Keratinocyte (primary cell): ENCODE measurements around the gene FBXO33. TPM values are rescaled to one million over a fixed set of nuclear protein-coding genes. Genes with fewer than 3 reads are reported as not detected.

ENCODE experiments used
- DNase-seq: peaks from one replicate; pipeline ENCODE4 v3.0.0-alpha.2; 2011; ENCODE audit warnings: low read depth, missing footprints, low spot score
- FAIRE-seq: peaks from 2 replicates; lab custom pipeline; 2011; peaks lifted over from hg19 to GRCh38; lab: Jason Lieb, UNC
- H2AFZ ChIP-seq: 2 replicates; pipeline ENCODE4 v1.6.0; 2012; ENCODE audit warnings: low read length, control low read depth, inconsistent platforms; ENCODE audit not compliant: control insufficient read depth
- H3K27ac ChIP-seq: 2 replicates; pipeline ENCODE4 v1.5.1; 2011; ENCODE audit warnings: low read length; ENCODE audit not compliant: control insufficient read depth, insufficient read depth
- H3K27me3 ChIP-seq: 3 replicates; pipeline ENCODE4 v1.6.0; 2011; ENCODE audit warnings: low read length; ENCODE audit not compliant: control insufficient read depth, insufficient read depth; ENCODE audit errors: extremely low read depth
- H3K36me3 ChIP-seq, 2 experiments: 2 replicates in 1 of 2; 3 replicates in 1 of 2; pipeline ENCODE4 v1.5.1; 2011; ENCODE audit warnings: low read length in 2 of 2, mild to moderate bottlenecking in 1 of 2; ENCODE audit not compliant: control insufficient read depth in 2 of 2, insufficient read depth in 2 of 2; ENCODE audit errors: extremely low read depth in 1 of 2
- H3K4me1 ChIP-seq: 3 replicates; pipeline ENCODE4 v1.5.1; 2011; ENCODE audit warnings: low read length; ENCODE audit not compliant: control insufficient read depth, insufficient read depth; ENCODE audit errors: extremely low read depth
- H3K4me2 ChIP-seq: 3 replicates; pipeline ENCODE4 v1.6.0; 2011; ENCODE audit warnings: low read depth, low read length; ENCODE audit not compliant: control insufficient read depth, insufficient read depth; ENCODE audit errors: extremely low read depth
- H3K4me3 ChIP-seq, 3 experiments: fragments of 200-600 bp in 1 of 3; sonication (generic) in 1 of 3; 2 replicates in 2 of 3; 3 replicates in 1 of 3; pipeline ENCODE4 v1.5.1; 2011 to 2016; ENCODE audit warnings: low read length in 3 of 3, mild to moderate bottlenecking in 3 of 3, control low read depth in 2 of 3, inconsistent platforms in 1 of 3, low read depth in 1 of 3, mixed read lengths in 1 of 3, mixed run types in 1 of 3, moderate library complexity in 1 of 3; ENCODE audit not compliant: control insufficient read depth in 2 of 3, insufficient read depth in 2 of 3; ENCODE audit errors: extremely low read depth in 1 of 3
- H3K79me2 ChIP-seq: 2 replicates; pipeline ENCODE4 v1.6.0; 2012; ENCODE audit warnings: low read length; ENCODE audit not compliant: control insufficient read depth, insufficient read depth
- H3K9ac ChIP-seq: 3 replicates; pipeline ENCODE4 v1.6.0; 2011; ENCODE audit warnings: low read length; ENCODE audit not compliant: control insufficient read depth, insufficient read depth; ENCODE audit errors: extremely low read depth
- H3K9me1 ChIP-seq: 3 replicates; pipeline ENCODE4 v1.6.0; 2011; ENCODE audit warnings: low read length; ENCODE audit not compliant: control insufficient read depth, insufficient read depth; ENCODE audit errors: extremely low read depth
- H3K9me3 ChIP-seq: 2 replicates; pipeline ENCODE4 v1.5.1; 2012; ENCODE audit warnings: low read depth, low read length; ENCODE audit not compliant: control insufficient read depth
- H4K20me1 ChIP-seq: 3 replicates; pipeline ENCODE4 v1.6.0; 2011; ENCODE audit warnings: low read length; ENCODE audit not compliant: control insufficient read depth, insufficient read depth; ENCODE audit errors: extremely low read depth
- EZH2 ChIP-seq: IDR thresholded peaks from one replicate; pipeline ENCODE4 v1.6.1; 2012; ENCODE audit warnings: inconsistent platforms, mild to moderate bottlenecking, low read length, moderate library complexity
- dilution Hi-C: fragments of 300-500 bp; cut with MboI; formaldehyde crosslinking; loops from one replicate; pipeline ENCODE4 v1.7.0; 2020; ENCODE audit warnings: low sequenced_read_pairs; ENCODE audit not compliant: extremely low pct_ligation_motif_present
- polyA plus RNA-seq, 5 experiments: library from polyadenylated mRNA; depleted of rRNA in 3 of 5; stranded (reverse) in 3 of 5; stranded (forward) in 1 of 5; unstranded in 1 of 5; fragments of >200 nt; gene quantifications; 1 replicate in 1 of 5; 2 replicates in 3 of 5; 3 replicates in 1 of 5; pipeline versions ENCODE4 v1.2.1 to v1.2.3, GENCODE V29; 2011 to 2012; ENCODE audit warnings: missing spikeins in 2 of 5, low read depth in 1 of 5, low replicate concordance in 1 of 5
- TF ChIP-seq, protein P1 (sequence below), 3 experiments: IDR thresholded peaks in 1 of 3; conservative IDR thresholded peaks in 1 of 3; optimal IDR thresholded peaks in 1 of 3; 2 replicates in 2 of 3; 3 replicates in 1 of 3; pipeline versions ENCODE3 to v1.5.1; 2011; ENCODE audit warnings: low read length in 3 of 3, mild to moderate bottlenecking in 3 of 3, moderate library complexity in 2 of 3, control low read depth in 1 of 3, inconsistent platforms in 1 of 3; ENCODE audit not compliant: insufficient read depth in 2 of 3; ENCODE audit errors: extremely low read depth in 1 of 3

The FBXO33 gene
- polyA plus RNA-seq, 1 donor (not counting 4 experiments of a cell fraction or from before 2014, with no cell fraction given), result 12.0 TPM

DNA sequence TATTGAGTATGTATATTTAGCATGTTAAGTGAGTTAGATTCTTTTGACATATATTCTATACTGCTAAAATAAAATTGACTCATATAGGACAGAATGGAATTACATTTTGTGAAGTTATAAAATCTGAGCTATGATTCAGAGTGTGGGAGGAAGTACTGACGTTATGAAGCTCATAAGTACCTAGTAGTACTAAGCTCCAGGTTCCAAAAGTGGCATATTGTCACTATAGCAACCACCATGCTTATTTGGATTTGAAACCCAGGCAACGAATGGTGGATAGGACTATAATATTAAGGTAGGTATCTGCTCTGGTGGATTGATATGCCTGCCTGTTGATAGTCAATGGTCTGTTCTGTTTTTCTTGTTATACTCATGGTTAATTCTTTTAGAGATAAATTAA, 2.2 kb upstream of the FBXO33 start:
- TF ChIP-seq, protein P1, sequence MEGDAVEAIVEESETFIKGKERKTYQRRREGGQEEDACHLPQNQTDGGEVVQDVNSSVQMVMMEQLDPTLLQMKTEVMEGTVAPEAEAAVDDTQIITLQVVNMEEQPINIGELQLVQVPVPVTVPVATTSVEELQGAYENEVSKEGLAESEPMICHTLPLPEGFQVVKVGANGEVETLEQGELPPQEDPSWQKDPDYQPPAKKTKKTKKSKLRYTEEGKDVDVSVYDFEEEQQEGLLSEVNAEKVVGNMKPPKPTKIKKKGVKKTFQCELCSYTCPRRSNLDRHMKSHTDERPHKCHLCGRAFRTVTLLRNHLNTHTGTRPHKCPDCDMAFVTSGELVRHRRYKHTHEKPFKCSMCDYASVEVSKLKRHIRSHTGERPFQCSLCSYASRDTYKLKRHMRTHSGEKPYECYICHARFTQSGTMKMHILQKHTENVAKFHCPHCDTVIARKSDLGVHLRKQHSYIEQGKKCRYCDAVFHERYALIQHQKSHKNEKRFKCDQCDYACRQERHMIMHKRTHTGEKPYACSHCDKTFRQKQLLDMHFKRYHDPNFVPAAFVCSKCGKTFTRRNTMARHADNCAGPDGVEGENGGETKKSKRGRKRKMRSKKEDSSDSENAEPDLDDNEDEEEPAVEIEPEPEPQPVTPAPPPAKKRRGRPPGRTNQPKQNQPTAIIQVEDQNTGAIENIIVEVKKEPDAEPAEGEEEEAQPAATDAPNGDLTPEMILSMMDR (optimal IDR thresholded peaks at IDR 0.05 in 1 of 3, IDR thresholded peaks at IDR 0.05 in 1 of 3, conservative IDR thresholded peaks at IDR 0.05 in 1 of 3; ENCODE audit: extremely low read depth in 1 of 3, insufficient read depth in 2 of 3, low read length in 3 of 3), result no peak
- no peak for TF ChIP-seq EZH2
- H3K36me3 ChIP-seq, result no peaks in the 10 kb centered on the region
- no peak overlapping the region for H3K9ac ChIP-seq
- H4K20me1 ChIP-seq, result no peaks in the 10 kb centered on the region
- no peak for FAIRE-seq
- H3K9me3 ChIP-seq, result no peaks in the 10 kb centered on the region
- H3K4me2 ChIP-seq, result no peak overlapping the region
- peaks cover 10% of the 10 kb centered on the region for H3K4me1 ChIP-seq
- H3K27ac ChIP-seq, result no peak overlapping the region
- H3K27me3 ChIP-seq, result no peaks in the 10 kb centered on the region
- no peak overlapping the region for H2AFZ ChIP-seq
- no peak overlapping the region for H3K4me3 ChIP-seq
- dilution Hi-C loops, result no loop called here
- peaks cover 16% of the 10 kb centered on the region for H3K79me2 ChIP-seq
- DNase-seq, result no peak
- no peaks in the 10 kb centered on the region for H3K9me1 ChIP-seq

DNA sequence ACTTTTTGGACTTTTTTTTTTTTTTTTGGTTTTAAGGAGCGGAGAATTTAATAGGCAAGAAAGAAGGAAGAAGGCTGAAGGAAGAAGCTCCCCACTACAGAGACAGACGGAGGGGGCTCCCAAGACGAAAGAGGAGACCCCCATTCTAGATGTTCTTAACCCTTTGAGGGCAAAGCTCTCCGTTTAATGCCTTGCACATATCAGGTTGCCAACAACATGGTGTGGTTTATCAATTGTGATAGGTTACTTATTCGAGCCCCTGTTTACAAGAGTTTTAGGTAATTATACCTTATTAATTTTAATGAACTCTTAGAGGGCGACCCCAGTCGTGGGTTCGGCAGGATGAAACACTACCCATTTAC, 1.2 kb upstream of the FBXO33 start:
- Histone ChIP-seq H3K27ac (peak overlapping the region; percentile 85), H3K9me3 (no peaks in the 10 kb centered on the region), H3K4me1 (peaks cover 10% of the 10 kb centered on the region), H3K9me1 (no peaks in the 10 kb centered on the region), H3K4me2 (peak overlapping the region; percentile 98), H3K4me3 (peak overlapping the region; percentile 71 to 92 (median 74)), H3K36me3 (no peaks in the 10 kb centered on the region), H2AFZ (peak overlapping the region; percentile 99), H3K9ac (peak overlapping the region; percentile 83), H3K79me2 (peaks cover 16% of the 10 kb centered on the region), H3K27me3 (no peaks in the 10 kb centered on the region), H4K20me1 (no peaks in the 10 kb centered on the region)
- DNase-seq (no peak), FAIRE-seq (no peak)
- TF ChIP-seq, protein P1 (optimal IDR thresholded peaks at IDR 0.05 in 1 of 3, IDR thresholded peaks at IDR 0.05 in 1 of 3, conservative IDR thresholded peaks at IDR 0.05 in 1 of 3; ENCODE audit: extremely low read depth in 1 of 3, insufficient read depth in 2 of 3, low read length in 3 of 3), result no peak
- no peak for TF ChIP-seq EZH2
- dilution Hi-C loops, result no loop called here
